ENCODE measurements around the gene MTUS2.

GRCh38 chr13:28867564-28867963 is 47.4 kb downstream of the MTUS2 start:
- TF ChIP-seq CTCF (IDR thresholded peaks at IDR 0.05) (no peak), EZH2 (IDR thresholded peaks at IDR 0.05) (no peak), EZH2phosphoT487 (IDR thresholded peaks at IDR 0.05) (no peak)

Data from neural progenitor cell (in vitro differentiated cells).